Measurements from ENCODE around the gene ANKRD29. TPM values are rescaled to one million over a fixed set of nuclear protein-coding genes. Genes with fewer than 3 reads are reported as not detected.

ANKRD29 gene
- total and polyA plus RNA-seq, 2 donors (not counting 3 experiments of a cell fraction or from before 2014, with no cell fraction given): 0.03 to 2.6 TPM

DNA sequence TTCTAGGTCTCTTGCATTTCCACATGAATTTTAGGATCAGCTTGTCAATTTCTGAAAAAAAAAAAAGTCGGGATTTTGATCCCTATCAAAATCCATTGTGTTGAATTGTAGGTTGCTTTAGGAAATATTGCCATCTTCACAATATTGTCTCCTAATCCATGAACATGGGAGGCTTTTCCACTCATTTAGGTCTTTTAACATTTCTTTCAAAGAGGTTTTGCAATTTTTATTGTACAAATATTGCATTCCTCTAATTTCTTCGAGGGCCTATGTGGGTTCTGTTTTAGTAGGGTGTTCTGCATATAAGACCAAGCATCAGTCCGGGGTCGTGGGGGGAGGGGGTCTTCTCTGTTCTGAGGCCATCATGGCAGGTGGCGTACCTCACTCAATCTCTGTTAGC lies 25.8 kb upstream of the ANKRD29 start:
- ChIA-PET CTCF (interaction anchor here (1.0 to 2.0 kb wide), 6 partner anchors 12 to 66 kb away, joined by 3 to 9 read pairs (median 3); no protein-coding TSS in a partner anchor), POLR2A (no interaction called here)
- BruUV-seq (replicated peaks): no TSS peak
- Histone ChIP-seq H3K79me2 (ENCODE audit: control insufficient read depth, insufficient read depth, low read length) (no peaks in the 10 kb centered on the region), H3K4me2 (ENCODE audit: insufficient read depth, low read length) (peak overlapping the region; percentile 69), H3K36me3 (ENCODE audit: control insufficient read depth in 2 of 2, extremely low read depth in 1 of 2, insufficient read depth in 2 of 2, low read length in 2 of 2) (no peaks in the 10 kb centered on the region), H2AFZ (ENCODE audit: low read depth, low read length) (peak overlapping the region; percentile 87), H3K4me1 (ENCODE audit: control insufficient read depth, extremely low read depth, insufficient read depth, low read length) (peaks cover 13% of the 10 kb centered on the region), H3K9ac (replicated peaks; ENCODE audit: extremely low read depth, insufficient read depth, low read length) (no peak overlapping the region), H3K9me3 (replicated peaks; ENCODE audit: control insufficient read depth, insufficient read depth, low read length) (no peaks in the 10 kb centered on the region), H3K9me1 (replicated peaks; ENCODE audit: control insufficient read depth, extremely low read depth, insufficient read depth, low read length) (no peaks in the 10 kb centered on the region), H3K4me3 (replicated peaks in 1 of 3; ENCODE audit: insufficient read depth in 1 of 3, low read depth in 1 of 3, low read length in 3 of 3) (no peak overlapping the region), H3K27ac (ENCODE audit: insufficient read depth, low read depth, low read length) (no peak overlapping the region), H4K20me1 (replicated peaks; ENCODE audit: control insufficient read depth, extremely low read depth, insufficient read depth, low read length) (no peaks in the 10 kb centered on the region), H3K27me3 (ENCODE audit: control insufficient read depth in 2 of 2, insufficient read depth in 2 of 2, low read length in 2 of 2) (peaks cover 1 to 4% of the 10 kb centered on the region in 2 experiments)
- dilution Hi-C loops (cut with MboI; ENCODE audit: extremely low pct_ligation_motif_present, low sequenced_read_pairs): no loop called here
- no peak for FAIRE-seq
- no peak for DNase-seq (ENCODE audit: low read depth, low spot score)
- intact Hi-C loops (cut with micrococcal nuclease): loop anchor here (5.0 kb wide), 2 partner anchors 41 to 61 kb away; no protein-coding TSS in a partner anchor
- TF ChIP-seq POLR2AphosphoS5 (IDR thresholded peaks at IDR 0.05; ENCODE audit: insufficient read depth, low read depth, low read length): no peak
- no peak for TF ChIP-seq MAX (IDR thresholded peaks at IDR 0.05; ENCODE audit: insufficient read depth, insufficient read length)
- no peak for TF ChIP-seq EZH2 (IDR thresholded peaks at IDR 0.05; ENCODE audit: borderline replicate concordance, low read depth, low read length, severe bottlenecking)
- TF ChIP-seq POLR2A (IDR thresholded peaks at IDR 0.05; ENCODE audit: low read depth, low read length): no peak
- TF ChIP-seq MYC (IDR thresholded peaks at IDR 0.05; ENCODE audit: low read depth, low read length): no peak
- TF ChIP-seq GATA2 (IDR thresholded peaks at IDR 0.05; ENCODE audit: insufficient read depth, insufficient read length, low read depth, low read length): no peak
- no peak for TF ChIP-seq JUN (IDR thresholded peaks at IDR 0.05; ENCODE audit: borderline replicate concordance, insufficient read depth, insufficient read length, low read depth)
- TF ChIP-seq FOS (IDR thresholded peaks at IDR 0.05; ENCODE audit: borderline replicate concordance, insufficient read depth, low read length): no peak
- TF ChIP-seq, protein P1, sequence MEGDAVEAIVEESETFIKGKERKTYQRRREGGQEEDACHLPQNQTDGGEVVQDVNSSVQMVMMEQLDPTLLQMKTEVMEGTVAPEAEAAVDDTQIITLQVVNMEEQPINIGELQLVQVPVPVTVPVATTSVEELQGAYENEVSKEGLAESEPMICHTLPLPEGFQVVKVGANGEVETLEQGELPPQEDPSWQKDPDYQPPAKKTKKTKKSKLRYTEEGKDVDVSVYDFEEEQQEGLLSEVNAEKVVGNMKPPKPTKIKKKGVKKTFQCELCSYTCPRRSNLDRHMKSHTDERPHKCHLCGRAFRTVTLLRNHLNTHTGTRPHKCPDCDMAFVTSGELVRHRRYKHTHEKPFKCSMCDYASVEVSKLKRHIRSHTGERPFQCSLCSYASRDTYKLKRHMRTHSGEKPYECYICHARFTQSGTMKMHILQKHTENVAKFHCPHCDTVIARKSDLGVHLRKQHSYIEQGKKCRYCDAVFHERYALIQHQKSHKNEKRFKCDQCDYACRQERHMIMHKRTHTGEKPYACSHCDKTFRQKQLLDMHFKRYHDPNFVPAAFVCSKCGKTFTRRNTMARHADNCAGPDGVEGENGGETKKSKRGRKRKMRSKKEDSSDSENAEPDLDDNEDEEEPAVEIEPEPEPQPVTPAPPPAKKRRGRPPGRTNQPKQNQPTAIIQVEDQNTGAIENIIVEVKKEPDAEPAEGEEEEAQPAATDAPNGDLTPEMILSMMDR (IDR thresholded peaks at IDR 0.05; ENCODE audit: extremely low read depth in 1 of 2, insufficient read depth in 1 of 2, low read depth in 1 of 2, low read length in 2 of 2): no peak
